Muscle of leg (tissue), 16 donors: ENCODE results near the gene DMRTA1. TPM values are rescaled to one million over a fixed set of nuclear protein-coding genes. Genes with fewer than 3 reads are reported as not detected.

Experiments
- DNase-seq: peaks from one replicate; pipeline ENCODE4 v3.0.0; 2013
- H3K27ac ChIP-seq: one replicate; pipeline ENCODE4 v1.5.1; 2013; ENCODE audit warnings: mild to moderate bottlenecking, low read length, control low read depth
- H3K27me3 ChIP-seq: one replicate; pipeline ENCODE4 v1.6.1; 2013; ENCODE audit warnings: low read length; ENCODE audit not compliant: control insufficient read depth, insufficient read depth
- H3K36me3 ChIP-seq: one replicate; pipeline ENCODE4 v1.6.1; 2013; ENCODE audit warnings: low read length; ENCODE audit not compliant: control insufficient read depth, insufficient read depth
- H3K4me1 ChIP-seq: one replicate; pipeline ENCODE4 v1.6.1; 2013; ENCODE audit warnings: low read length; ENCODE audit not compliant: control insufficient read depth, insufficient read depth
- H3K4me3 ChIP-seq: one replicate; pipeline ENCODE4 v1.5.1; 2013; ENCODE audit warnings: low read length, control low read depth
- H3K9me3 ChIP-seq: replicated peaks from 2 replicates; pipeline ENCODE4 v1.6.1; 2013; ENCODE audit warnings: low read depth, low read length; ENCODE audit not compliant: control insufficient read depth
- WGBS: methylation state at CpG from one replicate; pipeline ENCODE4 v1.1.5; 2013; ENCODE audit warnings: missing lambda C conversion rate; ENCODE audit not compliant: insufficient coverage; 5-methylcytosine and 5-hydroxymethylcytosine counted together
- long read RNA-seq, 11 donors: transcript quantifications; one replicate each; lab custom pipeline, GENCODE V29; 2026
- polyA plus RNA-seq, 8 donors: library from polyadenylated mRNA; unstranded; fragments of 120-200 nt; gene quantifications; one replicate each; pipeline versions ENCODE4 v1.2.1 to v1.2.3, GENCODE V29; 2013; ENCODE audit warnings: inconsistent platforms in 1 of 8, low replicate concordance in 1 of 8; ENCODE audit not compliant: insufficient read length in 8 of 8, insufficient read depth in 1 of 8
- total RNA-seq: library from RNA; stranded (reverse); fragments of 120-200 nt; gene quantifications from one replicate; pipeline ENCODE4 v1.2.4, GENCODE V29; 2013

DMRTA1 gene, protein sequence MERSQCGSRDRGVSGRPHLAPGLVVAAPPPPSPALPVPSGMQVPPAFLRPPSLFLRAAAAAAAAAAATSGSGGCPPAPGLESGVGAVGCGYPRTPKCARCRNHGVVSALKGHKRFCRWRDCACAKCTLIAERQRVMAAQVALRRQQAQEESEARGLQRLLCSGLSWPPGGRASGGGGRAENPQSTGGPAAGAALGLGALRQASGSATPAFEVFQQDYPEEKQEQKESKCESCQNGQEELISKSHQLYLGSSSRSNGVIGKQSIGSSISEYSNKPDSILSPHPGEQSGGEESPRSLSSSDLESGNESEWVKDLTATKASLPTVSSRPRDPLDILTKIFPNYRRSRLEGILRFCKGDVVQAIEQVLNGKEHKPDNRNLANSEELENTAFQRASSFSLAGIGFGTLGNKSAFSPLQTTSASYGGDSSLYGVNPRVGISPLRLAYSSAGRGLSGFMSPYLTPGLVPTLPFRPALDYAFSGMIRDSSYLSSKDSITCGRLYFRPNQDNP
- total RNA-seq (0.35 TPM), polyA plus RNA-seq (under 1 TPM in 7 of 8 donors, not detected in 1; 0.05 to 0.30 (median 0.15) TPM)
- long read RNA-seq, donor 1: 0 reads
- long read RNA-seq, donor 2: 0 reads
- long read RNA-seq, donor 3: 0 reads
- long read RNA-seq, donor 4: 0 reads
- long read RNA-seq, donor 5: 0 reads
- long read RNA-seq, donor 6, full-length matches to known transcripts: 2 of 2 reads
- long read RNA-seq, donor 6, partial matches to known transcripts: 0 of 2 reads
- long read RNA-seq, donor 6, other reads (novel, unspliced or antisense): 0 of 2 reads
- long read RNA-seq, donor 7: 0 reads
- long read RNA-seq, donor 8: 0 reads
- long read RNA-seq, donor 9: 0 reads
- long read RNA-seq, donor 10: 0 reads
- long read RNA-seq, donor 11: 0 reads

- Histone ChIP-seq H3K36me3 (no peaks in the 10 kb centered on the region), H3K9me3 (no peaks in the 10 kb centered on the region), H3K4me1 (peaks cover 3% of the 10 kb centered on the region), H3K4me3 (peak within 1 kb of the TSS; percentile 61), H3K27me3 (peaks cover 13% of the 10 kb centered on the region), H3K27ac (peak within 1 kb of the TSS; percentile 60)
- 0% methylated on average over 19 of the region's 24 CpGs for WGBS
- DNase-seq: peak; percentile 93
These were observed at the start of gene DMRTA1 for GRCh38 chr9:22446589-22446949. Gene DMRTA1, plus strand, starts transcription at chr9:22446824. Its CDS starts 242 bp downstream, at chr9:22447066.

- DNase-seq: no peak
- no peak overlapping the region for H3K27ac ChIP-seq
- WGBS: no CpG with 5 or more reads among the region's 2 CpGs
- no peak overlapping the region for H3K4me3 ChIP-seq
- H3K4me1 ChIP-seq: no peaks in the 10 kb centered on the region
- H3K9me3 ChIP-seq: no peaks in the 10 kb centered on the region
- no peaks in the 10 kb centered on the region for H3K27me3 ChIP-seq
- no peaks in the 10 kb centered on the region for H3K36me3 ChIP-seq
These were observed 45.0 kb upstream of the DMRTA1 start for GRCh38 chr9:22401671-22402070.

GRCh38 chr9:22405869-22406659 is 40.6 kb upstream of the DMRTA1 start:
- Histone ChIP-seq H3K9me3 (no peaks in the 10 kb centered on the region), H3K4me1 (no peaks in the 10 kb centered on the region), H3K27me3 (no peaks in the 10 kb centered on the region), H3K36me3 (no peaks in the 10 kb centered on the region), H3K27ac (no peak overlapping the region), H3K4me3 (no peak overlapping the region)
- DNase-seq: no peak
- 78% methylated on average over 13 of the region's 13 CpGs for WGBS

GRCh38 chr9:22413884-22414283 is 32.7 kb upstream of the DMRTA1 start:
- WGBS: no CpG with 5 or more reads among the region's 1 CpG
- no peak overlapping the region for H3K27ac ChIP-seq
- H3K27me3 ChIP-seq: no peaks in the 10 kb centered on the region
- H3K9me3 ChIP-seq: no peaks in the 10 kb centered on the region
- H3K4me1 ChIP-seq: no peaks in the 10 kb centered on the region
- no peak overlapping the region for H3K4me3 ChIP-seq
- no peaks in the 10 kb centered on the region for H3K36me3 ChIP-seq
- no peak for DNase-seq

GRCh38 chr9:22415941-22416691 is 30.5 kb upstream of the DMRTA1 start:
- no peaks in the 10 kb centered on the region for H3K4me1 ChIP-seq
- no peak overlapping the region for H3K4me3 ChIP-seq
- H3K9me3 ChIP-seq: no peaks in the 10 kb centered on the region
- WGBS: no CpG with 5 or more reads among the region's 5 CpGs
- no peaks in the 10 kb centered on the region for H3K36me3 ChIP-seq
- H3K27ac ChIP-seq: no peak overlapping the region
- DNase-seq: no peak
- no peaks in the 10 kb centered on the region for H3K27me3 ChIP-seq

- WGBS: no CpG with 5 or more reads among the region's 1 CpG
- DNase-seq: no peak
- no peaks in the 10 kb centered on the region for H3K9me3 ChIP-seq
- H3K4me3 ChIP-seq: no peak overlapping the region
- no peaks in the 10 kb centered on the region for H3K27me3 ChIP-seq
- H3K4me1 ChIP-seq: no peaks in the 10 kb centered on the region
- no peak overlapping the region for H3K27ac ChIP-seq
- no peaks in the 10 kb centered on the region for H3K36me3 ChIP-seq
These were observed 29.9 kb upstream of the DMRTA1 start for GRCh38 chr9:22416692-22417060.

GRCh38 chr9:22423566-22423965 is 23.1 kb upstream of the DMRTA1 start:
- H3K27me3 ChIP-seq: no peaks in the 10 kb centered on the region
- DNase-seq: no peak
- no peaks in the 10 kb centered on the region for H3K4me1 ChIP-seq
- no peaks in the 10 kb centered on the region for H3K9me3 ChIP-seq
- no peak overlapping the region for H3K4me3 ChIP-seq
- no peak overlapping the region for H3K27ac ChIP-seq
- H3K36me3 ChIP-seq: no peaks in the 10 kb centered on the region
- no CpG with 5 or more reads among the region's 1 CpG for WGBS

DNA sequence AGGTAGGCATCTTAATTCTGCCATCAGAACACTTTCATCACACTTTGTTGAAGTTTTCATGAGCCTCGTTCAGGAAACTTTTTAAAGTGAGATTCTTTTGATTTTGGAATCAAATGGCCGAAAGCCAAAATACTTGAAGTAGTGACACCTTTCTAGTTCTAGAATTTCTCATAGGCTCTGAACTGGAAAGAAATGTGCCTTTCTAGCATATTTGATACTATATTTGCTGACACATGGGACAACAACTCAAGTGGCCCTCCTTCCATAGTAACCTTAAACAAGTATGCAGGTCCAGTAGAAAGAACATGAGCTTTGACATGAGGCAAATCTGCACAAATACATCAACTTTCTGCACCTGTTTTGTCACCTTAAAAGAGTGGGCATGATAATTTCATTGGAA is 22.0 kb upstream of the DMRTA1 start:
- H3K27me3 ChIP-seq: no peaks in the 10 kb centered on the region
- no peaks in the 10 kb centered on the region for H3K9me3 ChIP-seq
- no CpG with 5 or more reads among the region's 2 CpGs for WGBS
- no peak overlapping the region for H3K27ac ChIP-seq
- H3K4me1 ChIP-seq: no peaks in the 10 kb centered on the region
- DNase-seq: no peak
- H3K4me3 ChIP-seq: no peak overlapping the region
- H3K36me3 ChIP-seq: no peaks in the 10 kb centered on the region

GRCh38 chr9:22425551-22425950 is 21.1 kb upstream of the DMRTA1 start:
- 79% methylated on average over 4 of the region's 4 CpGs for WGBS
- DNase-seq: no peak

More at GRCh38 chr9:22425551-22425950, 21.1 kb upstream of the DMRTA1 start:
- H3K4me1 ChIP-seq: no peaks in the 10 kb centered on the region
- H3K27me3 ChIP-seq: no peaks in the 10 kb centered on the region
- H3K36me3 ChIP-seq: no peaks in the 10 kb centered on the region
- no peaks in the 10 kb centered on the region for H3K9me3 ChIP-seq
- no peak overlapping the region for H3K27ac ChIP-seq
- no peak overlapping the region for H3K4me3 ChIP-seq
